Transverse colon (tissue), 4 donors: ENCODE measurements around the gene CACNA1E. TPM values are rescaled to one million over a fixed set of nuclear protein-coding genes. Genes with fewer than 3 reads are reported as not detected.

Source experiments
- DNase-seq: peaks from one replicate; pipeline ENCODE4 v3.0.0-alpha.2; 2019
- H3K27ac ChIP-seq, 4 donors: fragments of 200-600 bp; sonication (generic); 2 replicates each; pipeline ENCODE4 v1.5.1; 2016 to 2018; ENCODE audit warnings: inconsistent platforms in 4 of 4
- H3K27me3 ChIP-seq: fragments of 200-600 bp; sonication (generic); 2 replicates; pipeline ENCODE4 v1.5.1; 2017; ENCODE audit warnings: inconsistent platforms
- H3K36me3 ChIP-seq, 4 donors: fragments of 200-600 bp; sonication (generic); 2 replicates each; pipeline ENCODE4 v1.5.1; 2017 to 2019; ENCODE audit warnings: inconsistent platforms in 4 of 4
- H3K4me1 ChIP-seq, 4 donors: fragments of 200-600 bp; sonication (generic); 2 replicates each; pipeline ENCODE4 v1.5.1; 2017 to 2020; ENCODE audit warnings: inconsistent platforms in 4 of 4
- H3K4me3 ChIP-seq, 4 donors: fragments of 200-600 bp; sonication (generic); 1 replicate in 1 of 4; 2 replicates in 3 of 4; pipeline versions ENCODE4 v1.5.1 to v1.6.1; 2017 to 2019; ENCODE audit warnings: inconsistent platforms in 4 of 4
- H3K9me3 ChIP-seq, 2 donors: fragments of 200-600 bp; sonication (generic); 2 replicates each; pipeline ENCODE4 v1.5.1; 2017 to 2019; ENCODE audit warnings: inconsistent platforms in 2 of 2
- EP300 ChIP-seq: sonication (generic); formaldehyde crosslinking; IDR thresholded peaks from one replicate; pipeline ENCODE4 v1.6.1; 2017; ENCODE audit warnings: antibody characterized with exemption, low read depth
- POLR2A ChIP-seq: fragments of 450-650 bp; IDR thresholded peaks from one replicate; pipeline ENCODE4 v1.6.1; 2016; ENCODE audit warnings: antibody characterized with exemption, mild to moderate bottlenecking, moderate library complexity
- POLR2AphosphoS5 ChIP-seq, 3 donors: sonication (generic); formaldehyde crosslinking; IDR thresholded peaks; one replicate each; pipeline ENCODE4 v1.6.1; 2016; ENCODE audit warnings: antibody characterized with exemption in 3 of 3
- WGBS, 2 donors: methylation state at CpG; one replicate each; pipeline ENCODE4 v1.1.5; 2018; ENCODE audit warnings: low coverage in 1 of 2; 5-methylcytosine and 5-hydroxymethylcytosine counted together
- in situ Hi-C, 4 donors: fragments of 200-750 bp; cut with MboI; loops; one replicate each; pipeline versions ENCODE4 v1.15.0 to v1.15.1; 2017; ENCODE audit warnings: low sequenced_read_pairs in 3 of 4, low pct_ligation_motif_present in 1 of 4, low pct_unique_long_range_greater_than_20kb in 1 of 4
- intact Hi-C: fragments of 100-400 bp; cut with DNase I; formaldehyde crosslinking; loops from one replicate; pipeline ENCODE4 v1.15.1; 2023; ENCODE audit warnings: low total_unique reads
- total RNA-seq, 4 donors: library from RNA; depleted of rRNA; stranded (reverse); fragments of >200 nt; gene quantifications; one replicate each; pipeline ENCODE4 v1.1.0, GENCODE V29; 2016
- TF ChIP-seq, protein P1 (sequence below), 5 experiments: fragments of 200-600 bp in 3 of 5; fragments of 450-650 bp in 2 of 5; sonication (generic) in 3 of 5; IDR thresholded peaks; 1 replicate in 2 of 5; 2 replicates in 3 of 5; pipeline ENCODE4 v1.5.1; 2016 to 2017; ENCODE audit warnings: antibody characterized with exemption in 5 of 5, inconsistent platforms in 3 of 5, mild to moderate bottlenecking in 2 of 5, moderate library complexity in 1 of 5

CACNA1E gene
- total RNA-seq, 4 donors from 2014 or later = under 0.01 to 0.16 (median 0.14) TPM; not detected in 1

DNA sequence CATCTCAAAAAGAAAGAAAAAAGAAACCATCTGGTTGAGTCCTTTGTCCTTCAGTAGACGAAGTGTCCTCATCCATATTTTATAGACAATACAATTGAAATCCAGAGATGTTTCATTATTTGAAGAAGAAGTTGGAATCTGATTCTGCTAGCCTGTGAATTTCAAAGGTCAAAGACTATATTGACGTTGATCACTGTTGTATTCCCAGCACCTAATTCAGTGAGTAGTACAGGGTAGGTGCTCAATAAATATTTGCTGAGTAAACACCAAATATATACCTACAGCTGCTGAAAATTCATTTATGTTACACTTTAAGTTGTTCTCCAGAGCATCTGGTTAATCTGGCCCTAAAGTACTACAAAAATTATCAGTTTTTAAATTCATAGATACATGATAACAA is 135.2 kb downstream of the CACNA1E start:
- Histone ChIP-seq H3K27me3 (no peaks in the 10 kb centered on the region), H3K36me3 (no peaks in the 10 kb centered on the region), H3K4me1 (peaks cover 0 to 5% (median 0%) of the 10 kb centered on the region in 4 donors), H3K4me3 (no peak overlapping the region), H3K9me3 (peaks cover 0 to 7% of the 10 kb centered on the region in 2 donors), H3K27ac (no peak overlapping the region)
- DNase-seq = no peak
- TF ChIP-seq POLR2A = no peak
- TF ChIP-seq EP300 = no peak
- TF ChIP-seq POLR2AphosphoS5 (IDR thresholded peaks at IDR 0.05) = no peak
- TF ChIP-seq, protein P1, sequence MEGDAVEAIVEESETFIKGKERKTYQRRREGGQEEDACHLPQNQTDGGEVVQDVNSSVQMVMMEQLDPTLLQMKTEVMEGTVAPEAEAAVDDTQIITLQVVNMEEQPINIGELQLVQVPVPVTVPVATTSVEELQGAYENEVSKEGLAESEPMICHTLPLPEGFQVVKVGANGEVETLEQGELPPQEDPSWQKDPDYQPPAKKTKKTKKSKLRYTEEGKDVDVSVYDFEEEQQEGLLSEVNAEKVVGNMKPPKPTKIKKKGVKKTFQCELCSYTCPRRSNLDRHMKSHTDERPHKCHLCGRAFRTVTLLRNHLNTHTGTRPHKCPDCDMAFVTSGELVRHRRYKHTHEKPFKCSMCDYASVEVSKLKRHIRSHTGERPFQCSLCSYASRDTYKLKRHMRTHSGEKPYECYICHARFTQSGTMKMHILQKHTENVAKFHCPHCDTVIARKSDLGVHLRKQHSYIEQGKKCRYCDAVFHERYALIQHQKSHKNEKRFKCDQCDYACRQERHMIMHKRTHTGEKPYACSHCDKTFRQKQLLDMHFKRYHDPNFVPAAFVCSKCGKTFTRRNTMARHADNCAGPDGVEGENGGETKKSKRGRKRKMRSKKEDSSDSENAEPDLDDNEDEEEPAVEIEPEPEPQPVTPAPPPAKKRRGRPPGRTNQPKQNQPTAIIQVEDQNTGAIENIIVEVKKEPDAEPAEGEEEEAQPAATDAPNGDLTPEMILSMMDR (IDR thresholded peaks at IDR 0.05) = no peak
- in situ Hi-C loops (no loop called here), intact Hi-C loops (no loop called here)
- 20 to 27% methylated on average over 2 of the region's 2 CpGs for WGBS, 2 donors

DNA sequence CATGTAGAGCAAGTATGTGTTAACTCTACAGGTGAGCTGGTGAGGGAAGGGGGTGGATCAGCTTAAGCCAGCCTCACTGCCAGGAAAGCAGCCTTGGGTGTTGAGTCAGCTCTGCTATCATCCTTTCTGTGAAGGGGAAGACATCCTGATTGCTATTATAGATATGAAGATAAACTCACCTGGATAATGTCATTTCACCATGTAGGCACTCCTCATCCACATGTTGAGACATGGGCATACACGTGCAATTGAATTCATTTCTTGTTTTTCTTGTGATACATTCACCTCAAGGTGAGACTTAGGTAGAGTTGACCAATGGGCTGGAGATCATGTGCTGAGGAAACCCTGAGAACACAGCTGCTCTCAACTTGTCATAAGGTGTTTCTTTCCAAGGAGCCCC is 136.9 kb downstream of the CACNA1E start:
- no peaks in the 10 kb centered on the region for H3K27me3 ChIP-seq
- H3K4me1 ChIP-seq = peaks cover 0 to 5% (median 0%) of the 10 kb centered on the region in 4 donors
- intact Hi-C loops (no loop called here), in situ Hi-C loops (no loop called here)
- no peaks in the 10 kb centered on the region for H3K9me3 ChIP-seq
- H3K27ac ChIP-seq = no peak overlapping the region
- H3K36me3 ChIP-seq = no peaks in the 10 kb centered on the region
- no peak overlapping the region for H3K4me3 ChIP-seq
- TF ChIP-seq, protein P1 (IDR thresholded peaks at IDR 0.05) = no peak
- TF ChIP-seq POLR2A (no peak), POLR2AphosphoS5 (IDR thresholded peaks at IDR 0.05) (no peak), EP300 (no peak)
- WGBS, 2 donors = 83 to 95% methylated on average over 1 of the region's 1 CpG
- DNase-seq = no peak

DNA sequence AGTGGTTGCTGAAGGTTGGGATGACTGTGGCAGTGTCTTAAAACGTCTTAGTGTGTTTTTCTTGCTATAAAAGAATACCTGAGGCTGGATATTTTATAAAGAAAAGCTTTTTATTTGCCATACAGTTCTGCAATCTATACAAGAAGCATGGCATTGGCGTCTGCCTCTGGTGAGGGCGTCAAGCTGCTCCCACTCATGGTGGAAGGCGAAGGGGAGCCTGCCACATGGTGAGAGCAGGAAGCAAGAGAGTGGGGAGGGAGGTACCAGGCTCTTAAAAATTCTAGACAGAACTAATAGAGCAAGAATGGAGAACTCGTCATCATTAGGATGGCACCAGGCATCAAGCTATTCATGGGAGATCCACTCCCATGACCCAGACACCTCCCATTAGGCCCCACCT is 140.5 kb downstream of the CACNA1E start:
- no peak overlapping the region for H3K27ac ChIP-seq
- 50 to 75% methylated on average over 4 to 5 of the region's 5 CpGs for WGBS, 2 donors
- in situ Hi-C loops = no loop called here
- no peak overlapping the region for H3K4me3 ChIP-seq
- TF ChIP-seq EP300 (no peak), POLR2AphosphoS5 (IDR thresholded peaks at IDR 0.05) (no peak), POLR2A (no peak)
- TF ChIP-seq, protein P1 (IDR thresholded peaks at IDR 0.05) = no peak
- no peaks in the 10 kb centered on the region for H3K27me3 ChIP-seq
- no peaks in the 10 kb centered on the region for H3K36me3 ChIP-seq
- H3K4me1 ChIP-seq = peaks cover 0 to 8% (median 0%) of the 10 kb centered on the region in 4 donors
- no peaks in the 10 kb centered on the region for H3K9me3 ChIP-seq
- intact Hi-C loops = no loop called here
- no peak for DNase-seq

DNA sequence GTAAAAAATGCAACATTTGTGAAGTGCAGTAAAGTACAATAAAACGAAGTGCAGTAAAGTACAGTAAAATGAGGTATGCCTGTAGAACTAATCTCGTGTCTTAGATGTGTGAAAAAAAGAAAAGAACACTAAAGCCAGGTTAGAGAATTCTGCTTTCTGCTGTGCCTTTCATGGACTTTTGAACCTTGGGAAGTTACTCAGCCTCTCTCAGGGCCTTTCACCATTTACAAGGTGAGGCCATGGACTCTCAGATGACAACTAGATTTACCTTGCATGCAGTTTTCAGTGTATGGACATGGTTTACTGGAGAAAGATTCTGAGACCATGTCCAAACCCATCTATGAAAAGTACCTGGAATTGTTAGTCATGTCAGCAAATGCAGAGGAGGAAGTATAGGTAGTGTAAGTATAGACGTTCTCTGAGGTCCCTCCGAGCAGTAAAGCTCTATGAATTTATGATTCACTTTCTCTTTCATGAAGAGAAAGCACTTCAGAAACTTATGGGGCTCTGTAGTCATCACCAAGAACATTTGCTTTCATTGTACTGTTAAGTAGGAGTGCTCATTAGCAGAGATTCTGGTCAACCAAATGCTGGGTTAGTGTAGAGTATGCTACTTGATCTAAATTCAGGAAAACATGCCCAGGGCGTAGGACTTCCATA is 143.1 kb downstream of the CACNA1E start:
- no peak for DNase-seq
- H3K27ac ChIP-seq = peak overlapping the region in 3 of 4 donors; percentile 13 to 42 (median 21)
- no peak for TF ChIP-seq POLR2A
- TF ChIP-seq EP300 = no peak
- TF ChIP-seq, protein P1 (IDR thresholded peaks at IDR 0.05) = no peak
- TF ChIP-seq POLR2AphosphoS5 (IDR thresholded peaks at IDR 0.05) = no peak
- H3K9me3 ChIP-seq = no peaks in the 10 kb centered on the region
- peaks cover 0 to 8% (median 0%) of the 10 kb centered on the region in 4 donors for H3K4me1 ChIP-seq
- H3K4me3 ChIP-seq = no peak overlapping the region
- in situ Hi-C loops = no loop called here
- intact Hi-C loops = no loop called here
- 42 to 45% methylated on average over 5 of the region's 5 CpGs for WGBS, 2 donors
- no peaks in the 10 kb centered on the region for H3K27me3 ChIP-seq
- H3K36me3 ChIP-seq = no peaks in the 10 kb centered on the region
